MM.1S (cell line): ENCODE measurements around the gene WASF2.
"Not testable (repeated sequence)": the region's sequence is repeated elsewhere in the genome, so short reads cannot be mapped to it uniquely, and the experiment has no call there.

ENCODE experiments used
- DNase-seq: peaks from one replicate; pipeline ENCODE4 v3.0.0-alpha.2; 2015
- H2AFZ ChIP-seq: fragments of 300-600 bp; sonication (generic); 2 replicates; pipeline ENCODE4 v1.6.0; 2016; ENCODE audit warnings: antibody characterized with exemption, low read length
- H3F3A ChIP-seq: fragments of 300-600 bp; sonication (generic); 2 replicates; pipeline ENCODE4 v1.6.1; 2016; ENCODE audit warnings: mild to moderate bottlenecking, antibody characterized with exemption, low read length, moderate library complexity, mixed read lengths; ENCODE audit not compliant: insufficient read depth
- H3K27ac ChIP-seq: fragments of 300-600 bp; sonication (generic); 2 replicates; pipeline ENCODE4 v1.5.1; 2016; ENCODE audit warnings: mild to moderate bottlenecking, low read length
- H3K27me3 ChIP-seq: fragments of 300-600 bp; sonication (generic); replicated peaks from 2 replicates; pipeline ENCODE4 v1.6.0; 2016; ENCODE audit warnings: low read length; ENCODE audit not compliant: insufficient read depth
- H3K36me3 ChIP-seq: fragments of 300-600 bp; sonication (generic); replicated peaks from 2 replicates; pipeline ENCODE4 v1.6.1; 2016; ENCODE audit warnings: mild to moderate bottlenecking, low read length, mixed read lengths; ENCODE audit not compliant: insufficient read depth
- H3K4me1 ChIP-seq: fragments of 300-600 bp; sonication (generic); 2 replicates; pipeline ENCODE4 v1.6.1; 2016; ENCODE audit warnings: low read length, mixed read lengths
- H3K4me2 ChIP-seq: fragments of 300-600 bp; sonication (generic); 2 replicates; pipeline ENCODE4 v1.6.0; 2016; ENCODE audit warnings: low read depth, low read length
- H3K4me3 ChIP-seq: fragments of 300-600 bp; sonication (generic); 2 replicates; pipeline ENCODE4 v1.5.1; 2016; ENCODE audit warnings: low read length, mixed read lengths
- H3K79me2 ChIP-seq: fragments of 300-600 bp; sonication (generic); 2 replicates; pipeline ENCODE4 v1.6.1; 2016; ENCODE audit warnings: mixed run types, low read length, mixed read lengths
- H3K9ac ChIP-seq: fragments of 300-600 bp; sonication (generic); 2 replicates; pipeline ENCODE4 v1.6.1; 2016; ENCODE audit warnings: low read length, mixed read lengths
- H3K9me2 ChIP-seq: fragments of 300-600 bp; sonication (generic); replicated peaks from 2 replicates; pipeline ENCODE4 v1.6.1; 2016; ENCODE audit warnings: mild to moderate bottlenecking, low read length, mixed read lengths; ENCODE audit not compliant: insufficient read depth
- H3K9me3 ChIP-seq: fragments of 300-600 bp; sonication (generic); replicated peaks from 2 replicates; pipeline ENCODE4 v1.6.1; 2016; ENCODE audit warnings: mild to moderate bottlenecking, low read length, mixed read lengths; ENCODE audit not compliant: insufficient read depth
- H4K20me1 ChIP-seq: fragments of 300-600 bp; sonication (generic); 2 replicates; pipeline ENCODE4 v1.6.1; 2016; ENCODE audit warnings: mild to moderate bottlenecking, low read length, moderate library complexity, mixed read lengths; ENCODE audit not compliant: insufficient read depth
- EZH2 ChIP-seq: fragments of 300-600 bp; sonication (generic); optimal IDR thresholded peaks from 2 replicates; pipeline ENCODE3; 2017; ENCODE audit warnings: low read depth, mild to moderate bottlenecking, antibody characterized with exemption, low read length, mixed read lengths
- EZH2phosphoT487 ChIP-seq: fragments of 300-600 bp; sonication (generic); IDR thresholded peaks from 2 replicates; pipeline ENCODE4 v1.6.1; 2018; ENCODE audit warnings: antibody characterized with exemption, low read length
- TF ChIP-seq, protein P1 (sequence below): fragments of 300-600 bp; sonication (generic); IDR thresholded peaks from 2 replicates; pipeline ENCODE4 v1.5.1; 2016; ENCODE audit warnings: antibody characterized with exemption, low read length, mixed read lengths

WASF2 gene

DNA sequence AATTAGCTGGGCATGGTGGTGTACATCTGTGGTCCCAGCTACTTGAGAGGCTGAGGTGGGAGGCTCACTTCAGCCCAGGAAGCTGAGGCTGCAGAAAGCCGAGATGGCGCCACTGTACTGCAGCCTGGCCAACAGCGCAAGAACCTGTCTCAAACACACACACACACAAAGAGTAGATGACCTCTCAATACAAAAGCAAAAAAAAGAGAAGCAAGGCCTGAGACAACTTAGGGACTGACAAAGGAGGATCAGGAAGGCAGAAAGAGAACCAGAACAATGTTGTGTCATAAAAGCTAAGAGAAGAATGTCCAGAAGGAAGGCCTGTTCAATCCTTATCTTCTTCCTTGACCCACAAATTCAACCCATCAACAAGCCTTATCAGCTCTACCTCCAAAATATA lies 18.5 kb downstream of the WASF2 start:
- Histone ChIP-seq H3K4me2 (no peak overlapping the region), H3K4me1 (no peaks in the 10 kb centered on the region), H4K20me1 (0 out of 2 replicates have a peak, but pooled peaks cover 8% of the 10 kb centered on the region), H3K27me3 (no peaks in the 10 kb centered on the region), H3K9ac (no peak overlapping the region), H3K27ac (no peak overlapping the region), H3K9me3 (no peaks in the 10 kb centered on the region), H3F3A (no peaks in the 10 kb centered on the region), H3K36me3 (peaks cover 3% of the 10 kb centered on the region; the same call in 1 of the 2 replicates), H3K9me2 (no peaks in the 10 kb centered on the region), H3K79me2 (peaks cover 99% of the 10 kb centered on the region), H2AFZ (no peak overlapping the region), H3K4me3 (no peak overlapping the region)
- DNase-seq = no peak
- TF ChIP-seq EZH2phosphoT487 = no peak
- no peak for TF ChIP-seq EZH2
- TF ChIP-seq, protein P1, sequence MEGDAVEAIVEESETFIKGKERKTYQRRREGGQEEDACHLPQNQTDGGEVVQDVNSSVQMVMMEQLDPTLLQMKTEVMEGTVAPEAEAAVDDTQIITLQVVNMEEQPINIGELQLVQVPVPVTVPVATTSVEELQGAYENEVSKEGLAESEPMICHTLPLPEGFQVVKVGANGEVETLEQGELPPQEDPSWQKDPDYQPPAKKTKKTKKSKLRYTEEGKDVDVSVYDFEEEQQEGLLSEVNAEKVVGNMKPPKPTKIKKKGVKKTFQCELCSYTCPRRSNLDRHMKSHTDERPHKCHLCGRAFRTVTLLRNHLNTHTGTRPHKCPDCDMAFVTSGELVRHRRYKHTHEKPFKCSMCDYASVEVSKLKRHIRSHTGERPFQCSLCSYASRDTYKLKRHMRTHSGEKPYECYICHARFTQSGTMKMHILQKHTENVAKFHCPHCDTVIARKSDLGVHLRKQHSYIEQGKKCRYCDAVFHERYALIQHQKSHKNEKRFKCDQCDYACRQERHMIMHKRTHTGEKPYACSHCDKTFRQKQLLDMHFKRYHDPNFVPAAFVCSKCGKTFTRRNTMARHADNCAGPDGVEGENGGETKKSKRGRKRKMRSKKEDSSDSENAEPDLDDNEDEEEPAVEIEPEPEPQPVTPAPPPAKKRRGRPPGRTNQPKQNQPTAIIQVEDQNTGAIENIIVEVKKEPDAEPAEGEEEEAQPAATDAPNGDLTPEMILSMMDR = no peak

DNA sequence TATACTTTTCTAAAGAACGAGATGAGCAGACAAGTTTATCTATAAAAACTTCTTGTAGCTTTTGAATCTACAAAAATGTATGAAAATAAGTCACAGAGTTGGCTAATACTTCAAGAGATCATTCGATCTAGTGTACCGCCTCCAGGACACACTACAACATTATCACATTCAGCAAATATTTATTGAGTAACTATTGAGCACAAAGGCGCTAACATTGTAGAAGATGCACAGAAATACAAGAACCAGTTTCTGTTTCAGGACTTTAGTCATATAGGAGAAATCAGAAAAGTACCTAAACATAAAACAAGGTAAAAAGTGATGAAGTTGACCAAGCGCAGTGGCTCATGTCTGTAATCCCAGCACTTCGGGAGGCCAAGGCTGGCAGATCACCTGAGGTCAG lies 20.6 kb downstream of the WASF2 start:
- peaks cover 7% of the 10 kb centered on the region; the same call in 1 of the 2 replicates for H3F3A ChIP-seq
- H3K27me3 ChIP-seq = no peaks in the 10 kb centered on the region
- 0 out of 2 replicates have a peak, but pooled peaks cover 9% of the 10 kb centered on the region for H3K4me1 ChIP-seq
- H3K27ac ChIP-seq = no peak overlapping the region
- no peak overlapping the region for H2AFZ ChIP-seq
- no peak overlapping the region for H3K9ac ChIP-seq
- H3K79me2 ChIP-seq = peaks cover 99% of the 10 kb centered on the region
- H3K9me3 ChIP-seq = no peaks in the 10 kb centered on the region
- no peak for TF ChIP-seq EZH2phosphoT487
- TF ChIP-seq EZH2 = no peak
- TF ChIP-seq, protein P1 = no peak
- peaks cover 10% of the 10 kb centered on the region; the same call in 1 of the 2 replicates for H3K36me3 ChIP-seq
- no peaks in the 10 kb centered on the region for H4K20me1 ChIP-seq
- no peak overlapping the region for H3K4me2 ChIP-seq
- H3K4me3 ChIP-seq = no peak overlapping the region
- H3K9me2 ChIP-seq = no peaks in the 10 kb centered on the region
- DNase-seq = no peak

DNA sequence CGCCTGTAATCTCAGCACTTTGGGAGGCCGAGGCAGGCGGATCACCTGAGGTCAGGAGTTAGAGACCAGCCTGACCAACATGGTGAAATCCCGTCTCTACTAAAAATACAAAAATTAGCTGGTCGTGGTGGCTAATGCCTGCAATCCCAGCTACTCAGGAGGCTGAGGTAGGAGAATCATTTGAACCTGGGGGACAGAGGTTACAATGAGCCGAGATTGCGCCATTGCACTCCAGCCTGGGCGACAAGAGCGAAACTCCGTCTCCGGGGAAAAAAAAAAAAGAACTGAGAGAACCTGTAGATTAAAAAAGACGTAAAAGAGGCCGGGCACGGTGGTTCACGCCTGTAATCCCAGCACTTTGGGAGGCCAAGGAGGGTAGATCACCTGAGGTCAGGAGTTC lies 21.6 kb downstream of the WASF2 start:
- not testable (repeated sequence) for H3K9me3 ChIP-seq, H3K9ac ChIP-seq, H3K36me3 ChIP-seq, H3F3A ChIP-seq, H3K4me1 ChIP-seq, H3K4me3 ChIP-seq, H3K4me2 ChIP-seq, H3K9me2 ChIP-seq, H2AFZ ChIP-seq, H4K20me1 ChIP-seq, DNase-seq, H3K27ac ChIP-seq, H3K27me3 ChIP-seq
- peaks cover 98% of the 10 kb centered on the region for H3K79me2 ChIP-seq

DNA sequence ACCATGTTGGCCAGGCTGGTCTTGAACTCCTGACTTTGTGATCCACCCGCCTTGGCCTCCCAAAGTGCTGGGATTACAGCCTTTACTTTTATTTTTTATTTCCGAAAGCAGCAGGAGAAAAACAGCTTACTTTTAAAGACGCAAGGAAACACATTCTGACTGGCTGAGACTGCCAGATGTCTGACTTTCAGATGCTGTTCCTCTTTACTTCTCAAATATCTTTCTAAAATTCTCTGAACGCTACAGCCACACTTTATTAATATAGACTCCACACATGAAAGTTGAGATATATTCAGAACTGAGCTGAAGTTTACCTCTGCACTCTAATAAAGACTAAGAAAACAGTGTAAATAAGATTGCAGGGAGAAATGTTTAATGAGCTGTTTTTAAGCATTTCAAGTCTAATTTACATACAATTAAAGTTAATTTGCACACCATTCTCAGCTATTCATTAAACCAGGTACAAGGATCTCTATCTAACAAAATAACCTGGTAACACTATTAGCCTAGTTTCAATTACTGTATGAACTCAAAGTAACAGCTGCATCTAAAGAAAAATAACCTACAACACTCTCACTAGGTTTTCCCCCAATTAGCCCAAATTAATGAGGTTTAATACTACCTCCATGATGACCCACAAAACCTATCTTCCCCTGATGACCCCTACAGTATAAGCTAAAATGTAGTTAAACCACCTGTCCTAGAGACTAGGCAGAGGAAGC lies 24.9 kb downstream of the WASF2 start:
- Histone ChIP-seq H3K9me3 (no peaks in the 10 kb centered on the region), H4K20me1 (no peaks in the 10 kb centered on the region)

DNA sequence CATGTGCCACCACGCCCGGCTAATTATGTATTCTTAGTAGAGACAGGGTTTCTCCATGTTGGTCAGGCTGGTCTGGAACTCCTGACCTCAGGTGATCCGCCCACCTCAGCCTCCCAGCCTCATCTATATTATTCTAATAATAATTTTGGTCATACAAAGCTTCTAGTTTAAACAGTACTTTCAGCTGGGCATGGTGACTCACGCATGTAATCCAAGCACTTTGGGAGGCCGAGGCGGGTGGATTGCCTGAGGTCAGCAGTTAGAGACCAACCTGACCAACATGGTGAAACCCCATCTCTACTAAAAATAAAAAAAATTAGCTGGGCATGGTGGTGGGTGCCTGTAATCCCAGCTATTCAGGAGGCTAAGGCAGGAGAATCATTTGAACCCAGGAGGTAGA lies 26.1 kb downstream of the WASF2 start:
- H3K79me2 ChIP-seq = peaks cover 96% of the 10 kb centered on the region
- H3K4me2 ChIP-seq, H3K27ac ChIP-seq: not testable (repeated sequence)

More for the DNA sequence above, 24.9 kb downstream of the WASF2 start:
- no peak overlapping the region for H3K4me2 ChIP-seq
- no peaks in the 10 kb centered on the region for H3K9me2 ChIP-seq
- H3F3A ChIP-seq = peaks cover 7% of the 10 kb centered on the region; the same call in 1 of the 2 replicates
- H3K4me3 ChIP-seq = no peak overlapping the region
- peaks cover 98% of the 10 kb centered on the region for H3K79me2 ChIP-seq
- 0 out of 2 replicates have a peak, but pooled peaks cover 9% of the 10 kb centered on the region for H3K4me1 ChIP-seq
- DNase-seq = no peak
- H2AFZ ChIP-seq = no peak overlapping the region
- H3K27me3 ChIP-seq = no peaks in the 10 kb centered on the region
- no peak overlapping the region for H3K9ac ChIP-seq
- no peak for TF ChIP-seq EZH2phosphoT487
- TF ChIP-seq, protein P1 = no peak
- no peak for TF ChIP-seq EZH2
- peaks cover 10% of the 10 kb centered on the region; the same call in 1 of the 2 replicates for H3K36me3 ChIP-seq
- peak overlapping the region; percentile 28; the same call in 1 of the 2 replicates for H3K27ac ChIP-seq

More for the DNA sequence above, 26.1 kb downstream of the WASF2 start:
- H4K20me1 ChIP-seq, H2AFZ ChIP-seq, H3K9ac ChIP-seq, H3K9me2 ChIP-seq, H3F3A ChIP-seq, H3K4me3 ChIP-seq, DNase-seq, H3K27me3 ChIP-seq, H3K9me3 ChIP-seq, H3K36me3 ChIP-seq, H3K4me1 ChIP-seq: not testable (repeated sequence)
